ENCODE results near the gene TAF4.

Gene TAF4

GRCh38 chr20:62088258-62089127 lies 22.8 kb upstream of the TAF4 start (continued):
- no peak for TF ChIP-seq ZBTB11 (tag by site-specific recombination; conservative IDR thresholded peaks at IDR 0.05; ENCODE audit: low read depth)
- peak; percentile 43; the same call in 1 of the 2 replicates for TF ChIP-seq ZNF280D (tag by site-specific recombination; IDR thresholded peaks at IDR 0.05)
- TF ChIP-seq ZNF670 (tag by site-specific recombination; IDR thresholded peaks at IDR 0.05; ENCODE audit: low read depth) = no peak
- peak; percentile 44; the same call in 1 of the 2 replicates for TF ChIP-seq ZNF391 (tag by site-specific recombination; IDR thresholded peaks at IDR 0.05; ENCODE audit: borderline replicate concordance, low read depth)
- TF ChIP-seq ZNF26 (tag by site-specific recombination; IDR thresholded peaks at IDR 0.05) = peak; percentile 62
- TF ChIP-seq ZNF677 (tag by site-specific recombination; IDR thresholded peaks at IDR 0.05) = no peak
- no peak for TF ChIP-seq ZNF274 (IDR thresholded peaks at IDR 0.05; ENCODE audit: low read length)
- no peak for TF ChIP-seq ZNF274 (tag by site-specific recombination; IDR thresholded peaks at IDR 0.05; ENCODE audit: borderline replicate concordance)
- TF ChIP-seq PRDM2 (tag by site-specific recombination; IDR thresholded peaks at IDR 0.05; ENCODE audit: borderline replicate concordance) = no peak
- peak; percentile 46; the same call in 1 of the 2 replicates for TF ChIP-seq ZNF335 (tag by site-specific recombination; conservative IDR thresholded peaks at IDR 0.05)
- no peak for TF ChIP-seq GLI4 (tag by site-specific recombination; IDR thresholded peaks at IDR 0.05)
- TF ChIP-seq ZBTB6 (tag by site-specific recombination; IDR thresholded peaks at IDR 0.05) = no peak
- no peak for TF ChIP-seq ZNF548 (tag by site-specific recombination; IDR thresholded peaks at IDR 0.05)
- no peak for TF ChIP-seq ZNF426 (tag by site-specific recombination; IDR thresholded peaks at IDR 0.05)
- peak; percentile 97 for TF ChIP-seq ZNF639 (tag by site-specific recombination; IDR thresholded peaks at IDR 0.05)
- peak; percentile 46; the same call in 1 of the 2 replicates for TF ChIP-seq IKZF3 (tag by site-specific recombination; IDR thresholded peaks at IDR 0.05)
- no peak for TF ChIP-seq ZNF140 (tag by site-specific recombination; IDR thresholded peaks at IDR 0.05)
- no peak for TF ChIP-seq ZFP3 (tag by site-specific recombination; IDR thresholded peaks at IDR 0.05; ENCODE audit: low read depth)
- no peak for TF ChIP-seq ZNF704 (tag by site-specific recombination; IDR thresholded peaks at IDR 0.05)
- peak; percentile 68; the same call in 1 of the 2 replicates for TF ChIP-seq ZNF121 (tag by site-specific recombination; IDR thresholded peaks at IDR 0.05)

Measured in HEK293 (cell line).